Stimulated activated CD4-positive, alpha-beta T cell treated with anti-CD3 and anti-CD28 coated beads, Interleukin-15, amount 100 ng/mL, for 1 hour (primary cell): ENCODE data around the gene CHCHD2.
"Not testable (repeated sequence)": the region's sequence is repeated elsewhere in the genome, so short reads cannot be mapped to it uniquely, and the experiment has no call there.

Source experiments
- DNase-seq, 2 donors: peaks; one replicate each; pipeline ENCODE4 v3.0.0-alpha.2; 2020; ENCODE audit warnings: low read depth in 1 of 2, low spot score in 1 of 2

The CHCHD2 gene, protein sequence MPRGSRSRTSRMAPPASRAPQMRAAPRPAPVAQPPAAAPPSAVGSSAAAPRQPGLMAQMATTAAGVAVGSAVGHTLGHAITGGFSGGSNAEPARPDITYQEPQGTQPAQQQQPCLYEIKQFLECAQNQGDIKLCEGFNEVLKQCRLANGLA

DNA sequence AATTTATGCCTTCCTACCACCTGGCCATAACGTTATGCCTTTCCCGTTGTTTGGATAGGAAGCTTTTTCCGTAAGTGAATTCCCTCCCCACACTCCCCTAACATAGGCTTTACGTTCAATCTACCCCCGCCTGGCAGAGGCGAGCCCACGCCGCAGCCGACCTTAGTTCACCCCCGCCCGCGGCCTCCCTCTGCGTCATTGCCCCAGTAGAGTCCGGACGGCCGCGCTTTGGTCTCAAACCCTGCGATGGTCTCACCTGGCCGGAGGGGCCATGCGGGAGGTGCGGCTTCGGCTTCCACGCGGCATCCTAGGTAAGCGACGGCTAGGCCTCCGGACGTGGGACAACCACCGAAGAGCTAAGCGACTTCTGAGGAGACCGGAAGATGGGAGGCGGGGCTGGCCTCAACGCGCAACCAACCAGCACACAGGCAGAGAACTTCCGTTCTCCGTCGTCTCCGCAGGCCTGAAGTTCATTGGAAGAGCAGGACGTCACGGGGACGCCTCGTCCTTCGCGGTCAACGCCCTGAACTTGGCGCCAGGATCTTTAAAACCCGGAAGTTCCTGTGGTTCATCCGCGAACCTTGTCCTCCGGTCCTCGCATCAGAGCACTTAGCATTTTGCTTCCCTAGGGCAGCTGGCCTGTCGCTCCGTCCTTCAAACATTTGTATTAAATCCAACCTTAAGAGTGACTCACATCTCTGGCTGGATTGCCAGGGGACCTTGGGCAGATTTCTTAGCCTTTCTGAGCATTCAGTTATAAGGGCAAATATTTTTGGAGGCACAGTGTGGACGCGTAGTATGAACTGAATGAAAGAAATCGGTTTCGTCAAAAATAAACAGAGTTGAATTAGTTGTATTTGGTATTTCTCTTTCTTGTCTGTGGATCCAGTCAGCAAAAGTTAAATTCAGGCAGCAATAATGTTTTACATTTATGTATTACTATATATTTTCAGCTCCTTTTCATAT is at the start of gene CHCHD2:
TSS of gene CHCHD2 (minus strand) at position 369 of the 966 bp plus-strand sequence. CDS start at position 306, 63 bp downstream.
- DNase-seq = peak; percentile 81

DNA sequence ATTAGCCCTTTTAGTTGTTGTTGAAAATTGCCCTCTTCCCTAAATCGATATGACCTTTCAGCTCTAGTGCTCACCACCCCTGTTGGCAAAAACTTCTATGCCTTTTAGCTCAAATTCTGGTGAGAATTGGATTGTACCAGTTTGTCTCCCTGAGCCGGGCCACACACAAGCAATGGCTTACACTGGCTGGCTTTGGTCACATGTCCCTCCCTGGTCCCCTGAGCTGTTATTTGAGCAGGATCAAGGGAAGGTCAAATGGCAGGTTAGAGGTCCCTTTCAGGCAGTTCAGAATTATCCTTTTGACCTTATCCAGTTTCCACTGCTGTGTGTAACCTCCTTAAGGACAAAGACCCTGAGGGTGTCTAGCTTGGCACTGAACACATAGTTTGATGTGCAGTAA is 24.8 kb upstream of the CHCHD2 start:
- DNase-seq = not testable (repeated sequence)

DNA sequence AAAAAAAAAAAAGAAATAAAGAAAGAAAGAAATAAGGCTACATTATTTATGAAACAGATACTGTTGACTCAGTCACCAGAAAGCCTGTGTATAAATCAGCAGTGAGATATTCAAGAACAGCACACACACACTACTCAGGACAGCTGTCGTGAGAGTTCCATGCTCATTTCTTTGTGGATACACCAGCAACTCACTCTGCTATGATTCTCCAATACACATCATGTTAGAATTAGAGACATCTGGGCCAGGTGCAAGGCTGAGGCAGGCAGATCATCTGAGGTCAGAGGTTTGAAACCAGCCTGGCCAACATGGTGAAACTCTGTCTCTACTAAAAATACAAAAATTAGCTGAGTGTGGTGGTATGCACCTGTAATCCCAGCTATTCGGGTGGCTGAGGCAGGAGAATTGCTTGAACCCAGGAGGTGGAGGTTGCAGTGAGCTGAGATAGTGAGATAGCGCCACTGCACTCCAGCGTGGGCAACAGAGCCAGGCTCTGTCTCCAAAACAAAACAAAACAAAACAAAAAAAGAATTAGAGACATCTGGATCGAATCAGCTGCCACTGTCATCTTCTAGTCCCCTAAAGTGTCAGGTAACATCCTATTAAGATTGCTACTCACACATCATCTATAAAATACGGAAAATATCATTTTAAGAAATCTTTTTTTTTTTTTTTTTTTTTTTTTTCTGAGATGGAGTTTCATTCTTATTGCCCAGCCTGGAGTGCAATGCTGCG is 21.1 kb upstream of the CHCHD2 start:
- DNase-seq = no peak

DNA sequence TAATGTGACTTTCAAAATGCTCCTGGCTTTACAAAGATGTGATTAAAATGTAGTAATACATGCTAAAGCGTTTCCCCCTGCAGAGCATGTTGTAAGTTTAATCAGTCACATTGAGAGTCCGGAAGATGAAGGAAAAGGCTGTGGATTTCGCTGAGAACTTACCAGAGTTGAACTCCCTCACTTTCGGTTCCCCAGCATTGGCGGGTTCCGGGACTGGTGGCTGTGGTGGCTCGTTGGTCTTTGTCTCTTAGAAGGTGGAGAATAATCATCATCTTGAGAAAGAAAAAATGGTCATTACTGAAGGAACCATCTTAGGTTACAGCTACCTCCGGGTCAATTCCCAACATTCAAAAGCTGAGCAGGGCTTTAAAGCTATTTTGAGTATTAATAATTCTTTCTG is 19.6 kb upstream of the CHCHD2 start:
- DNase-seq = no peak

DNA sequence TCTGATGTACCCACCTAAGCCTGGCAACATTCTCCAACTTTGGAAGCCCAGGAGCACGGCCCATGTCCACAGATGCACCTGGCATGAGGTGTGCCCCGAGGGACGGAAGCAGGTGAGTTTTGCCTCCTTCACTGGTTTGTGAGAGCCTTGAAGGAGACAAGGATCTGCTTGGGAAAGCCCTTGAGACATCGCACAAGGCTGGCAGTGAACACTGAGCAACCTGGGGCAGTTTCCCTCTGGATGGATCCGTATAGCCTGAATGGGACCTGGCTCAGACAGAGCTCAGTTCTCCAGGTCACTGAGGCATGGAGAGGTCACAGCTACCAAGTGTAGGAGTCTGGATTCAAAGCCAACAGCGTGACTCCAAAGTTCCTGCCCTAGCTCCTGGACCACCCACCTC is 18.7 kb upstream of the CHCHD2 start:
- no peak for DNase-seq

DNA sequence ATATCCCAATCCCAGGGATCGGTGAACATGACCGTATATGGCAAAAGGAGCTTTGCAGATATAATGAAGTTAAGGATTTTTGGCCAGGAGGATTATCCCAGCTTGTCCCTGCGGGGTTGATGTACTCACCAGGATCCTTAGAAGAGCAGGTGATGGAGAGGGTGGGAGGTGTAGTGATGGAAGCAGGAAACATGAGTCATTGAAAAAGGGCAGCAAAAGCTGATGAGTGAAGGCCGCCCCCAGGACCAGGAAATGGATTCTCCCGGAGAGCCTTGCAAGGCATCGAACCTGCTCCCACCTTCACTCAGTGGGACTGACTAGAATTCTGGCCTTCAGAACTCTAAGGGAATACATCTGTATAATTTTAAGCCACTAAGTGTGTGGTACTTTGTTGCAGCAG is 15.2 kb upstream of the CHCHD2 start:
- DNase-seq = no peak

DNA sequence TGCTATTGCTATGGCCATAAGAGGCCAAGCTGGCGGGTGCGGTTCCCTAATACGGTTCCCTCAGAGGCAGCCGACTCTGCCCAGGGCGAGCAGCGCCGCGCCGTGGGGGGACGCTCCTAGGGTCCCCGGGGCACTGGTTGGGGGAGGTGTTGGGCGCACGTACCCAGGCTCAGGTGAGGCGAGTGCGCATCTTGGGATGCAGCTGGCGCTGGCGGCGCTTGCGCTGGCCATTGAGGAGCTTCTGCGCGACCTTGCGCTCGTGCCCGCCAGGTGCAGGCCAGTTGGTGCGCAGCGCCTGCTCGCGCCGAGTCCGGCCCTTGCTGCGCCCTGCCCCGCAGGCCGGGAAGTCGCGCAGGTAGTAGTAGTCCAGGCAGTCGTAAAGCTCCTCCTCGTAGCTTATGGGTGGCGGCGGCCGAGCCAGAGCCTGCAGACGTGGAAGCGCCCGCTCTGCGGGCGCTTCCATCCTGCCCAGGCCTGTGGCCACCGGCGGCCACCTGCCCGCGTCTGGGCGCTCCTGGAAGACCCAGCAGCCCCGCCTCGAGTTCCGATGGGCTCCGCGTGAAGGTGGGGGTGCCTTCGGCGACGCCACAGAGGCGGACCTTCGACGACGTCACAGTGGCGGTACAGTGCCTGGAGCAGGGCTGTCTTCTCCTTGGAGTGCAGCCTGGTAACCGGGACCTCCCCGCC is 9.7 kb upstream of the CHCHD2 start, which contains the start of gene NUPR2:
TSS of gene NUPR2 (minus strand) at position 566 of the 687 bp plus-strand sequence. CDS start at position 463, 103 bp downstream.
- no peak for DNase-seq

DNA sequence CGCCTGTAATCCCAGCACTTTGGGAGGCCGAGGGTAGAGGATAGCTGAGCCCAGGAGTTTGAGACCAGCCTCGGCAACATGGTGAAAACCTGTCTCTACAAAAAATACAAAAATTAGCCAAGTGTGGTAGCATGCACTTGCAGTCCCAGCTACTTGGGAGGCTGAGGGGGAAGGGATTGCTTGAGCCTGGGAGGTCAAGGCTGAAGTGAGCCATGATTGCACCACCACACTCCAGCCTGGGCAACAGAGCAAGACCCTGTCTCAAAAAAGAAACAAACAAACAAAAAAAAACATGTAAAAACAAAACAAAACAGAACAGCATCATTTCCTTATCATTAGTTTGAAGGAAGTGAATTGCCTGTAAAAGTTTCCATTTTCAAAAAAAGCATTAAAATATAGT is 6.0 kb upstream of the CHCHD2 start:
- DNase-seq = not testable (repeated sequence)

DNA sequence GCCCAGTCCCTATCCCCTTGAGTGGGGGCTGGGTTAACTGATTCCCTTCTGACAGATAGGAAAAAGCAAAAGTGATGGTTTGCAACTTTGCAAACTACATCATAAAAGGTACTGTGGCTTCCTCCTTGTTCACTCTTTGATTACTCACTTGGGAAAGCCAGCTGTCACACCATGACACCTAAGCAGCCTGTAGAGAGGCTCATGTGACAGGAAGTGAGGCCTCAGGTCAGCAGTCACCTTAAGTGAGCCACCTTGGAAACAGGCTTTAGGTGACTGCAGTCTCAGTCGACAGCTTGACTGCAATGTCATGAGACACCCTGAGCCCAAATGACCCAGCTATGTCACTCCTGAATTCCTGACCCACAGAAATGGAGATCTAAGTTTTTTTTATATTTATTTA is 4.3 kb upstream of the CHCHD2 start:
- DNase-seq = no peak

DNA sequence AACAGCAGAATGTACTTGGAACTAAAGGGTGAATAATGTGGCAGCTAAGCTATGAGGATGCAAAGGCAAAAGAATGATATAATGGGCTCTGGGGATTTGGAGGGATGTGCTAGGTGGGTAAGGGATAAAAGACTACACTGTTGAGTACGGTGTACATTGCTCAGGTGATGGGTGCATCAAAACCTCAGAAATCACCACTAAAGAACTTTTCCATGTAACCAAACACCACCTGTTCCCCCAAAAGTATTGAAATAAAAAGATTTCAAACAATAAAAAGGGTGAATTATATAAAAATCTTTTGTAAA is 1.6 kb upstream of the CHCHD2 start:
- no peak for DNase-seq

DNA sequence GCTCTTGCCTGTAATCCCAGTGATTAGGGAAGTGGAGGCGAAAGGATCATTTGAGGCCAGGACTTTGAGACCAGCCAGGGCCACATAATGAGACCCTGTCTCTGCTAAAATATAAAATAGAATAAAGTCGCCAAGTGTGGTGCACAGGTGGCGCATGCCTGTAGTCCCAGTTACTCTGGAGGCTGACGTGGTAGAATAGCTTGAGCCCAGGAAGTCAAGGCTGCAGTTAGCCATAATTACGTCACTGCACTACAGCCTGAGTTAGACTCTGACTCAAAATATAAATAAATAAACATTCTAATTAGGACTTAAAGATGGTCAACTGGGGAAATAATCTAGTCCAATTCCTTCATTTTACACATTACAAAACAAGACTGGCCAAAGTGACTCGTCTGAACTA is 768 bp downstream of the CHCHD2 start:
- no peak for DNase-seq

DNA sequence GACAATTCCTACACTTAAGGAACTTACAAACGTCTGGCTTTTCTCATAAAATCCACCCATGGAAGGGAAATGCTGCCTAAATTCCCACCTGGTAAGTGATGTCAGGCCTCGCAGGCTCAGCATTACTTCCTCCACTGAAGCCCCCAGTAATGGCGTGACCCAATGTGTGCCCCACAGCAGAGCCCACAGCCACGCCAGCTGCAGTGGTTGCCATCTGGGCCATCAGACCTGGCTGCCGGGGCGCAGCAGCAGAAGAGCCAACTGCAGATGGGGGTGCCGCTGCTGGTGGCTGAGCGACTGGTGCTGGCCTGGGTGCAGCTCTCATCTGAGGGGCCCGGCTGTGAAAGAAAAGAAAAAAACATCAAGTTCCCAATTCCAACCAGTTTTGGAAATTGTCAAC is 2.1 kb downstream of the CHCHD2 start:
- DNase-seq = not testable (repeated sequence)

DNA sequence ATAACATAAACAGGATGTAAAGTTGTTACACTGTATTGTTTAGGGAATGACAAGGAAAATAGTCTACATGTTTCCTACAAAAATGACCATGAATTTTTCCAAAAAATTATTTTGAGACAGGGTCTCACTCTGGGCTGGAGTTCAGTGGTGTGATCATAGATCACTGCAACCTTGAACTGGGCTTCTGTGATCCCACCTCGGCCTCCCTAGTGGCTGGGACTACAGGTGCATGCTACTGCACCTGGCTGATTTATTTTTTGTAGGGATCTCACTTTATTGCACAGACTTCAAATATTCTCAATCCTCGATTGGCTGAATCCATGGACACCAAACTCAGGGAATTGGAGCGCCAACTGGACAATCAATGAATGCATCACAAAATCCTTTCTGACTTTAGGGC is 6.6 kb downstream of the CHCHD2 start:
- DNase-seq = no peak

DNA sequence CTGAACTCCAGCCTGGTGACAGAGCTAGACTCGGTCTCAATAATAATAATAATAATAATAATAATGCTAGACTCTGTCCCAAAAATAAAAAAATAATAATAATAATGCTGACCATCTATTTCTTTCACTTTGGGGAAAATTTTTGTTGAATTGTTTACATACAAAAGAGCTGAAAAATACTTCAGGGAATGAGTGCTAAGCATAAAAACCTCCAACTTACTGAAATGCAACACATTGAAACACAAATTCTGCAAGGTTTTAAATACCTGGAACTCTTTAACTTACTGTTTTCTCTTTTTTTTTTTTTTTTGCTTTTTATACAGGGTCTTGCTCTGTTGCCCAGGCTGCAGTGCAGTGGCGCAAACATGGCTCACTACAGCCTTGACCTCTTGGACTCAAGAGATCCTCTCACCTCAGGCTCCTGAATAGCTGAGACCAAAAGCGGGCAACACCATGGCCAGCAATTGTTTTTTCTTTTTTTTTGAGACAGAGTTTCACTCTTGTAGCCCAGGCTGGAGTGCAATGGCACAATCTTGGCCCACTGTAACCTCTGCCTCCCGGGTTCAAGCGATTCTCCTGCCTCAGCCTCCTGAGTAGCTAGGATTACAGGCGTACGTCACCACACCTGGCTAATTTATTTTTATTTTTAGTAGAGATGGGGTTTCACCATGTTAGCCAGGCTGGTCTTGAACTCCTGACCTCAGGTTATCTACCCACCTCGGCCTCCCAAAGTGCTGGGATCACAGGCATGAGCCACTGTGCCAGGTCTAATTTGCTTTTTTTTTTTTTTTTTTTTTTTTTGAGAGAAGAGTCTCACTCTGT is 7.9 kb downstream of the CHCHD2 start:
- DNase-seq = not testable (repeated sequence)

DNA sequence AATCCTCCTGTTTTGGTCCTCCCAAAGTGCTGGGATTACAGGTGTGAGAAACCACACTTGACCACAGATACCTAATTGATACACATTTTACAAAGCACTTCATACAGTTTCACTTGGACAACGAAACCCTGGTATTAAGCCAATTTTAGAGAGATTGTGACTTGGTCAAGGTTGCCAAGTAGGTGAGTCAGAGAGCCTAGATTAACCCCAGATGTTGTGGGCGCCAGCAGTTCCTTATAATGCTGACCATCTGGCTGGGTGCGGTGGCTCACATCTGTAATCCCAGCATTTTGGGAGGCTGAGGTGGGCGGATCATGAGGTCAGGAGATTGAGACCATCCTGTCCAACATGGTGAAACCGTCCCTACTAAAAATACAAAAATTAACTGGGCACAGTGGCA is 8.6 kb downstream of the CHCHD2 start:
- DNase-seq = no peak

DNA sequence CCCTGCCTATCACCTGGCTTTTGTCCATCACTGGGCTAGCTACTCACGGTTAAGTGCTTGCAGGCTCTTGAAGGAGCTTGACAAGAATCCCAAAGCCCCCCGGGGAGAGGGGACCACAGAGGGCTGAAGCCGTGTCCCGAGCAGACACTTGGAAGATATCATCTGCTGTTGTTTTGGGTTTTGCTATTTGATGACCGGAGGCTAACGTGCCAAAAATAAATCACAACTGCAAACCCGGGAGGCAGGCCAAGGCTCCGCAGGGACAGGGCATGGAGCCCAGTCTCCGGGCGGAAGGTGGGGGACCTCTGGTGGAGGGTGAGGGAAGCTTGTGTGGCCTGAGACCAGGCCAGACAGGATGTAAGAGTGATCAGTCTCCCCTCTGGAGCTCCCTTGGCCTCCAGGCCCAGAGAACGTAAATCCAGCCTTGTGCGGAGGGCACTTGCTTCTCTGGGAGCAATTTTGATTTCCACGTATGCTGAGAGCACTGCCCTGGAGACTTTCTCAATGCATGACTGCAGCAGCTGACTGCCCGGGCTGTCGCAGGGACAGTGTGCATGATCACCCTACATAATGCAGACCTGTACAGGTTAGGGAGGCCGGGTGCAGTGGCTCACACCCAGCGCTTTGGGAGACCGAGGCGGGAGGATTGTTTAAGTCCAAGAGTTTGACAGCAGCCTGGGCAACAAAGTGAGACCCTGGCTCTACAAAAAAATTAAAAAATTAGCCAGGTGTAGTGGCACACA is 13.3 kb downstream of the CHCHD2 start, which contains the start of gene PHKG1:
TSS of gene PHKG1 (minus strand) at position 164 of the 743 bp plus-strand sequence. CDS start 4,011 bp downstream, outside the sequence.
- no peak for DNase-seq

DNA sequence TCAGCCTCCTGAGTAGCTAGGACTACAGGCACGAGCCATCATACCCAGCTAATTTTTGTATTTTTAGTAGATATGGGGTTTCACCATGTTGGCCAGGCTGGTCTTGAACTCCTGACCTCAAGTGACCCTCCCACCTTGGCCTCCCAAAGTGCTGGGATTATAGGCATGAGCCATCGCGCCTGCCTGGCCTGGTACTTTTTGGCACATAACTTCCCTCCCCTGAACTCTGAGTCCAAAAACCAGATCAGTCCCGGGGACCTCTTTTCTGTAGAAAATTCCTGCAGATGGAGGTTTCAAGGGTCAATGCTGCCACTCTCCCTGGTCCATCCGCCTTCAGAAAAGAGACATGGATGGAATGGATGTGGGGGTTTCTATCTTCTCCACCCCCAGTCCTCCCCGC is 13.9 kb downstream of the CHCHD2 start:
- not testable (repeated sequence) for DNase-seq

DNA sequence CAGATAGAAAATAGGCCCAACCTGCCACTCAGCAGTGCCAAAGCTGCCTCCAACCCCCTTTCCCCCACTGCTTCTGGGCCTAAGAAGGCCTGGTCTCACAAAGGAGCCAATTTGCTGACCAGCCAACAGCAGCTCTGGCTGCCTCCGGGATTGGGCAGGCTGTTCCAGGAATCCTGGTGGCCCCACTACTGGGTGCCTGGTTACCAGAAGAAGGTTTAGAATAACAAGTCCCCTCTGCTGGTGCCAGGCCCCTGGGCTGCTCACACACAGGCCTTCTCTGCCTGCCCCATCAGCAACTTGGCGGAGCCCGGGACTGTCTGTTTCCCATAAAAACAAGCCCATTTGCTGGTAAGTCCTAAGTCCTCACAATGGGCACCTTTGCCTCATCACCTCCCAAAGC is 14.7 kb downstream of the CHCHD2 start:
- no peak for DNase-seq

DNA sequence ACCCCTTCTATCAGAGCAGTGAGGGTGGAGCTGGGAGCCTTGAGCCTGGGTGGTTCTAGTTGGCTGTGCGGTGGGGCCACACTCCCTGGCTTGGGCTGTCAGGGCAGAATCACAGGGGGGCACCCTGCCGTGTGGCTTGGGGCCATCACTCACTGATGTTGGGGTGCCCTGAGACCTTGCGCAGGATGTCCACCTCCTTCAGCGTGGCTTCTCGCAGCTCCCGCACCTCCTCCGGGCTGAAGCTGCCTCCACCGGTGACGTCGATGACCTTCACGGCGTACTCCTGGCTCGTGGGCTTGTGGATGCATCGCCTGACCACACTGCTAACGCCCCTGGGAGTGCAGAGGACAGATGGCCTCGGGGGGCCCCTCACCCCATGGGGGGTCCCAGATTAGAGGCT is 18.8 kb downstream of the CHCHD2 start:
- DNase-seq = no peak

DNA sequence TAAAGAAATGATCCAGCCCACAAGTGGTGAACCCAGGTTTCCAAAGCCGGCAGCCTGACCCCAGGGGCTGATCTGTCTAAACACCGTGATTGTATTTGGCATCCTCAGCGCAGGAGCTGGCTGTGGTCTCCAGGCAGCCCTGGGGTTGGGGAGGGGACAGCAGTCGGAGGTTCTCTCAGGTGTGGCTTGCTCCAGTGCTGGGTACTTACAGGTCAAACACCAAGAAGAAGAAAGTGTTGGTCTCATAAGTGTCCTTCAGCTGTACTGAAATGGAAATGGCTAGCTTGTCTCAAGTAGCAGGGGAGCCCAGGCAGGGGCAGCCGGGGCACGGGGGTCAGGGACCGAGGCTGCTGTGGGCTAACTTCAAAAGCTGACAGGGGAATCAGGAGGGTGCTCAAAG is 19.5 kb downstream of the CHCHD2 start:
- DNase-seq = no peak
